Neural crest cell (in vitro differentiated cells): ENCODE measurements around the gene SH3PXD2A. TPM values are rescaled to one million over a fixed set of nuclear protein-coding genes. Genes with fewer than 3 reads are reported as not detected.

Source experiments
- DNase-seq: peaks from one replicate; pipeline ENCODE4 v3.0.0; 2021; ENCODE audit warnings: low read depth, mixed read lengths, low spot score
- H3K27ac Mint-ChIP-seq: one replicate; pipeline ENCODE4 v1.8.0; 2021; ENCODE audit warnings: mild to moderate bottlenecking, mixed read lengths; ENCODE audit not compliant: unreplicated experiment
- H3K27me3 Mint-ChIP-seq: 2 replicates; pipeline ENCODE4 v1.8.0; 2021; ENCODE audit warnings: low read depth, mild to moderate bottlenecking, mixed read lengths
- H3K36me3 Mint-ChIP-seq: 2 replicates; pipeline ENCODE4 v1.8.0; 2021; ENCODE audit warnings: low read depth, mild to moderate bottlenecking, mixed read lengths
- H3K4me1 Mint-ChIP-seq: 2 replicates; pipeline ENCODE4 v1.8.0; 2021; ENCODE audit warnings: mixed read lengths
- H3K4me3 Mint-ChIP-seq: one replicate; pipeline ENCODE4 v1.8.0; 2021; ENCODE audit warnings: mild to moderate bottlenecking, mixed read lengths
- H3K9me3 Mint-ChIP-seq: 2 replicates; pipeline ENCODE4 v1.8.0; 2021; ENCODE audit warnings: mixed read lengths
- total RNA-seq: library from RNA; stranded (reverse); gene quantifications from 2 replicates; pipeline ENCODE4 v1.2.1, GENCODE V29; 2021
- TF ChIP-seq, protein P1 (sequence below): fragments of 200-600 bp; sonication (generic); conservative IDR thresholded peaks from 2 replicates; pipeline ENCODE4 v1.5.0; 2021; ENCODE audit warnings: antibody characterized with exemption, mild to moderate bottlenecking

The SH3PXD2A gene
- total RNA-seq, 1 donor from 2014 or later, result 22.8 TPM

DNA sequence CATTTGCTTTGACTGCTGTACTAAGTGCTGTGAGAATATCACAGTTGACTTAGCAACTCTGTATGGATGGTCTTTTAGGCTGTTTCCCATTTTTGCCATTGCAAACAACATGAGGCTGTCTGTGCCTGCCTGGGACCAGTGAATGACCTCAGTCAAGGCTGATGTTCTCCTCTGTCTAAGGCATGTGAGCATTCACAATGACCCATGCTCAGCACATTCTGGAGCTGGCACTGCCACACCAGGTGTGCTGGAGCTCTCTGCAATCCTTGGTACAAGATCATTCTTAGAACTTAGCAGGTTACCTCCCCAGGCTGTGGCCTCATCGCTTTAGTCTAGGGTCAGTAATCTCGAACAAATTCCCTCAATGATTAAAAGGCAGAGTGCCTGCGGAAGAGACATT lies 61.9 kb downstream of the SH3PXD2A start:
- Mint-ChIP-seq H3K9me3 (no peaks in the 10 kb centered on the region), H3K27me3 (no peaks in the 10 kb centered on the region), H3K27ac (no peak overlapping the region), H3K4me3 (no peak overlapping the region), H3K4me1 (peaks cover 16% of the 10 kb centered on the region), H3K36me3 (peaks cover 5% of the 10 kb centered on the region)
- TF ChIP-seq, protein P1, sequence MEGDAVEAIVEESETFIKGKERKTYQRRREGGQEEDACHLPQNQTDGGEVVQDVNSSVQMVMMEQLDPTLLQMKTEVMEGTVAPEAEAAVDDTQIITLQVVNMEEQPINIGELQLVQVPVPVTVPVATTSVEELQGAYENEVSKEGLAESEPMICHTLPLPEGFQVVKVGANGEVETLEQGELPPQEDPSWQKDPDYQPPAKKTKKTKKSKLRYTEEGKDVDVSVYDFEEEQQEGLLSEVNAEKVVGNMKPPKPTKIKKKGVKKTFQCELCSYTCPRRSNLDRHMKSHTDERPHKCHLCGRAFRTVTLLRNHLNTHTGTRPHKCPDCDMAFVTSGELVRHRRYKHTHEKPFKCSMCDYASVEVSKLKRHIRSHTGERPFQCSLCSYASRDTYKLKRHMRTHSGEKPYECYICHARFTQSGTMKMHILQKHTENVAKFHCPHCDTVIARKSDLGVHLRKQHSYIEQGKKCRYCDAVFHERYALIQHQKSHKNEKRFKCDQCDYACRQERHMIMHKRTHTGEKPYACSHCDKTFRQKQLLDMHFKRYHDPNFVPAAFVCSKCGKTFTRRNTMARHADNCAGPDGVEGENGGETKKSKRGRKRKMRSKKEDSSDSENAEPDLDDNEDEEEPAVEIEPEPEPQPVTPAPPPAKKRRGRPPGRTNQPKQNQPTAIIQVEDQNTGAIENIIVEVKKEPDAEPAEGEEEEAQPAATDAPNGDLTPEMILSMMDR, result no peak
- DNase-seq, result no peak

DNA sequence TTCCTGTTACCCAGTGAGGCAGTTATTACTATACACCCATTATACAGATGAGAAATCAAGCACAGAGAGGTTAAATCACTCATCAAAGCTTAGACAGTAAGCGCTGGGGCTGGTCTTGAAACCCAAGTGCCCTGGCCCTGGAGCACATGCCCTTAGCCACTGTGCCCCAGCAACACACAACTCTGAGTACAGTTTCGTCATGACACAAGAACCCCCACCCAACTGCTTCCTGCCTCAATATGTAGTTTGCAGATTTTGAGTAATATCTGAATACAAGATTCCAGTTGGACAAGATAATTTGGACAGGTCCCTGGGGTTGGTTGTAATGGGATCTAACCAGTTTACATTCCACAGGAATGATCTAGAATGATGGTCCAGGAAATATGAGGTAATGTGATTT lies 62.8 kb downstream of the SH3PXD2A start:
- no peak for DNase-seq
- no peaks in the 10 kb centered on the region for H3K9me3 Mint-ChIP-seq
- peaks cover 16% of the 10 kb centered on the region for H3K4me1 Mint-ChIP-seq
- H3K27ac Mint-ChIP-seq, result no peak overlapping the region
- TF ChIP-seq, protein P1, result no peak
- no peak overlapping the region for H3K4me3 Mint-ChIP-seq
- no peaks in the 10 kb centered on the region for H3K27me3 Mint-ChIP-seq
- peaks cover 3% of the 10 kb centered on the region for H3K36me3 Mint-ChIP-seq

GRCh38 chr10:103791858-103792257 lies 63.5 kb downstream of the SH3PXD2A start:
- TF ChIP-seq, protein P1, result no peak
- DNase-seq, result no peak
- Mint-ChIP-seq H3K27ac (no peak overlapping the region), H3K9me3 (no peaks in the 10 kb centered on the region), H3K36me3 (peaks cover 3% of the 10 kb centered on the region), H3K4me1 (peaks cover 16% of the 10 kb centered on the region), H3K27me3 (no peaks in the 10 kb centered on the region), H3K4me3 (no peak overlapping the region)

DNA sequence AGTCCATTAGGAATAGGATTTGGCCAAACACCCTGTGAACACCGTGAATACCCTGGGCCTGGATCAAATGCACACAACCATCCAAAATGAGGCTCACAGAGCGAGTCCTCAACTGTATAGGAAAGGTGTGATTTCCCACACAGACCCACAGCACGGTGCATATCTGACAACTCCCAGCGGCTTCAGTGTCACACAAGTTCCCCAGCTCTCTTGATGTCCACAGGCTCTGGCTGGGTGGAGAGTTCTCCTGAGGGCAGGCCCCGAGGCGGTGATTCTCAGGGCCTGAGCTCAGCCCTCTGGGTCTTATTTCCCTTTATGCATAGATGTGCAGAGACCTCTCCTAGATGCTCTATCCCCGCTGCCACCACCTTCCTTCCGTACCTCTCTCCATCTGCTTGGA lies 64.1 kb downstream of the SH3PXD2A start:
- no peak overlapping the region for H3K4me3 Mint-ChIP-seq
- H3K27ac Mint-ChIP-seq, result no peak overlapping the region
- TF ChIP-seq, protein P1, result no peak
- no peaks in the 10 kb centered on the region for H3K9me3 Mint-ChIP-seq
- no peaks in the 10 kb centered on the region for H3K27me3 Mint-ChIP-seq
- H3K4me1 Mint-ChIP-seq, result peaks cover 13% of the 10 kb centered on the region
- H3K36me3 Mint-ChIP-seq, result peaks cover 3% of the 10 kb centered on the region
- no peak for DNase-seq

DNA sequence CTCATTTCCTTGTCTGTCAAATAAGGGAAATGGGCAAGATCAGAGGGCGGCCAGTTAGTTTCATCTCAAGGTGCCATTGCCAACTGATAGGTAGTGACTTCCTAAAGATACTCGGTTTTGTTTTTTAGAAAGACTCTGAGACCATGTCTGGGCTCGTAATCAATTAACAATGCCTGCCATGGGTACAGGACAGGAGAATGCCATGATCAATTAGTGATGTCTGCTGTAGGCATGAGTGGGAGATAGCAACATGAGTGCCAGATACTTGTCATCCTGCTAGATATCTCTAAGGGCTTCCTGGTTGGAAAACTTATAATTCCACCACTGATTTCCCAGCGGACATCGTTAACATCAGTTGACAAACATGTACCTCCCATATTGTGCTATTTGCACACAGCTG lies 64.8 kb downstream of the SH3PXD2A start:
- peaks cover 3% of the 10 kb centered on the region for H3K36me3 Mint-ChIP-seq
- no peaks in the 10 kb centered on the region for H3K9me3 Mint-ChIP-seq
- TF ChIP-seq, protein P1, result no peak
- no peak overlapping the region for H3K4me3 Mint-ChIP-seq
- peaks cover 12% of the 10 kb centered on the region for H3K4me1 Mint-ChIP-seq
- peak overlapping the region; percentile 88 for H3K27ac Mint-ChIP-seq
- DNase-seq, result no peak
- H3K27me3 Mint-ChIP-seq, result no peaks in the 10 kb centered on the region

GRCh38 chr10:103789771-103790201 lies 65.6 kb downstream of the SH3PXD2A start:
- H3K4me1 Mint-ChIP-seq, result peaks cover 12% of the 10 kb centered on the region
- TF ChIP-seq, protein P1, result no peak
- no peak overlapping the region for H3K4me3 Mint-ChIP-seq
- no peaks in the 10 kb centered on the region for H3K27me3 Mint-ChIP-seq
- no peak for DNase-seq
- peaks cover 3% of the 10 kb centered on the region for H3K36me3 Mint-ChIP-seq
- H3K27ac Mint-ChIP-seq, result peak overlapping the region; percentile 75
- H3K9me3 Mint-ChIP-seq, result no peaks in the 10 kb centered on the region
